ENCODE data around the gene RGL2. TPM values are rescaled to one million over a fixed set of nuclear protein-coding genes. Genes with fewer than 3 reads are reported as not detected.

RGL2 gene
- total RNA-seq, 2 experiments from 2014 or later, result 27.2 to 67.6 TPM

DNA sequence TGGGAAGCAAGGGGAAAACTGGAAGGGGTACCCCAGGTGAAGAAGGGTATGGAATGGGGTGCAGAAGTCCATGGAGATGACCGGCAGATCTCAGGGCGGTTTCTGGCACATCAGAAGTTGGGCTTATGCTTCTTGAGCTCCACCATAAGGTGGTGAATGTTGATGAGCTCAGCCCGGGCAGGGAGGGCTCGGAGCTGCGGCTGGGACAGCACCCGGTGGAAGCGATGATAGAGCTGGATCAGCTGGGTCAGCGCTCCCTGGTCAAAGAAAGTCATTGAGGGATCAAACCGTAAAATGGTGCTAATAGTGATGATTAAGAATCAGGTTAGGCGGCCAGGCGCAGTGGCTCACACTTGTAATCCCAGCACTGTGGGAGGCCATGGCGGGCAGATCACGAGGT lies 48.0 kb downstream of the RGL2 start:
- intact Hi-C loops (cut with micrococcal nuclease; ENCODE audit: unreplicated experiment), result no loop called here
- Histone ChIP-seq H3K4me1 (ENCODE audit: insufficient read depth, low read length, poor library complexity, severe bottlenecking) (peaks cover 23% of the 10 kb centered on the region), H3K9me3 (ENCODE audit: low read length) (no peaks in the 10 kb centered on the region), H3K4me3 (ENCODE audit: low read depth, low read length, poor library complexity, severe bottlenecking) (no peak overlapping the region), H2AFZ (ENCODE audit: low read length) (no peak overlapping the region), H3K4me2 (ENCODE audit: low read length) (peak overlapping the region; percentile 99), H3K27ac (ENCODE audit: low read depth, low read length, poor library complexity, severe bottlenecking) (no peak overlapping the region), H3K9me2 (ENCODE audit: insufficient read depth, low read length) (no peaks in the 10 kb centered on the region), H3K79me2 (ENCODE audit: insufficient read depth, low read depth, low read length) (no peaks in the 10 kb centered on the region), H3K36me3 (ENCODE audit: insufficient read depth, low read length) (peaks cover 24% of the 10 kb centered on the region), H4K20me1 (ENCODE audit: insufficient read depth, low read length) (no peaks in the 10 kb centered on the region)
- no peak for DNase-seq (ENCODE audit: low spot score)
- POLR2A ChIA-PET, result interaction anchor here (0.6 to 3.8 kb wide), 3 partner anchors 21 to 180 kb away, joined by 3 to 19 read pairs (median 3); partner anchors contain the start of genes RPS18 and VPS52
- no peak for TF ChIP-seq EZH2phosphoT487 (IDR thresholded peaks at IDR 0.05; ENCODE audit: borderline replicate concordance, low read depth, low read length)
- TF ChIP-seq CTCF (conservative IDR thresholded peaks at IDR 0.05; ENCODE audit: low read length), result no peak
- BruUV-seq (replicated peaks), result no TSS peak
- CTCF ChIA-PET (ENCODE audit: unreplicated experiment), result no interaction called here

- H3K4me2 ChIP-seq (ENCODE audit: low read length), result peak overlapping the region; percentile 99
- H3K4me3 ChIP-seq (ENCODE audit: low read depth, low read length, poor library complexity, severe bottlenecking), result peak overlapping the region; percentile 73
- H3K36me3 ChIP-seq (ENCODE audit: insufficient read depth, low read length), result peaks cover 22% of the 10 kb centered on the region
- no peaks in the 10 kb centered on the region for H3K79me2 ChIP-seq (ENCODE audit: insufficient read depth, low read depth, low read length)
- H3K4me1 ChIP-seq (ENCODE audit: insufficient read depth, low read length, poor library complexity, severe bottlenecking), result peaks cover 23% of the 10 kb centered on the region
- no peaks in the 10 kb centered on the region for H3K9me3 ChIP-seq (ENCODE audit: low read length)
- TF ChIP-seq CTCF (conservative IDR thresholded peaks at IDR 0.05; ENCODE audit: low read length) (no peak), EZH2phosphoT487 (IDR thresholded peaks at IDR 0.05; ENCODE audit: borderline replicate concordance, low read depth, low read length) (no peak)
- H3K9me2 ChIP-seq (ENCODE audit: insufficient read depth, low read length), result no peaks in the 10 kb centered on the region
- BruUV-seq (replicated peaks), result TSS peak; percentile 66
- no peaks in the 10 kb centered on the region for H4K20me1 ChIP-seq (ENCODE audit: insufficient read depth, low read length)
- peak overlapping the region; percentile 74 for H3K27ac ChIP-seq (ENCODE audit: low read depth, low read length, poor library complexity, severe bottlenecking)
- peak overlapping the region; percentile 59 for H2AFZ ChIP-seq (ENCODE audit: low read length)
- intact Hi-C loops (cut with micrococcal nuclease; ENCODE audit: unreplicated experiment), result loop anchor here (1.0 to 5.0 kb wide), 2 partner anchors 21 to 238 kb away; partner anchors contain the start of gene VPS52
- CTCF ChIA-PET (ENCODE audit: unreplicated experiment), result interaction anchor here (1.2 kb wide), 1 partner anchor 45 kb away, joined by 3 read pairs; the partner anchor contains the start of gene HSD17B8
- POLR2A ChIA-PET, result interaction anchor here (0.7 to 3.8 kb wide), 6 partner anchors 10 to 180 kb away, joined by 3 to 19 read pairs (median 4); partner anchors contain the start of genes RPS18 and VPS52
- no peak for DNase-seq (ENCODE audit: low spot score)
Observed at GRCh38 chr6:33249732-33250630, 48.8 kb downstream of the RGL2 start.

All from OCI-LY7 (cell line).